PC-3 (cell line): ENCODE data around the gene ADGRD1. TPM values are rescaled to one million over a fixed set of nuclear protein-coding genes. Genes with fewer than 3 reads are reported as not detected.

Experiments used
- ATAC-seq: fragments of 200-7000 bp; cut with Tn5 transposase; 2 replicates; pipeline ENCODE4 v1.9.1; 2020; ENCODE audit warnings: mild to moderate bottlenecking, moderate library complexity
- BruUV-seq: library from RNA; stranded (reverse); fragments of 400-500 nt; replicated peaks from 2 replicates; lab custom pipeline; 2021; lab: Mats Ljungman, UMichigan
- CTCF ChIA-PET: fragments of 300-600 bp; sonication (Branson Sonifier 250); formaldehyde crosslinking; loops from one replicate; lab custom pipeline; 2022; ENCODE audit warnings: antibody characterized with exemption; lab: Charles Lee
- POLR2A ChIA-PET: fragments of 300-600 bp; sonication (Branson Sonifier 250); formaldehyde crosslinking; loops from one replicate; lab custom pipeline; 2022; ENCODE audit warnings: antibody characterized with exemption; ENCODE audit not compliant: unreplicated experiment; lab: Charles Lee
- DNase-seq: peaks from one replicate; pipeline ENCODE4 v3.0.0-alpha.2; 2015
- H2AFZ ChIP-seq: fragments of 300-600 bp; sonication (generic); 2 replicates; pipeline ENCODE4 v1.6.0; 2016; ENCODE audit warnings: antibody characterized with exemption, low read length
- H3F3A ChIP-seq: fragments of 300-600 bp; sonication (generic); one replicate; pipeline ENCODE4 v1.6.0; 2017; ENCODE audit warnings: antibody characterized with exemption, low read length, control low read depth, mild to moderate bottlenecking; ENCODE audit not compliant: unreplicated experiment
- H3K27ac ChIP-seq: fragments of 300-600 bp; sonication (generic); 2 replicates; pipeline ENCODE4 v1.5.1; 2016; ENCODE audit warnings: mild to moderate bottlenecking, low read length
- H3K27me3 ChIP-seq: fragments of 300-600 bp; sonication (generic); 2 replicates; pipeline ENCODE4 v1.6.1; 2016; ENCODE audit warnings: low read length, mixed read lengths
- H3K36me3 ChIP-seq: fragments of 300-600 bp; sonication (generic); 2 replicates; pipeline ENCODE4 v1.6.1; 2016; ENCODE audit warnings: low read depth, mixed run types, low read length, mixed read lengths
- H3K4me1 ChIP-seq: fragments of 300-600 bp; sonication (generic); 2 replicates; pipeline ENCODE4 v1.5.1; 2016; ENCODE audit warnings: low read length; ENCODE audit not compliant: insufficient read depth
- H3K4me2 ChIP-seq: fragments of 300-600 bp; sonication (generic); 2 replicates; pipeline ENCODE4 v1.6.0; 2016; ENCODE audit warnings: low read length
- H3K4me3 ChIP-seq: fragments of 300-600 bp; sonication (generic); 2 replicates; pipeline ENCODE4 v1.5.1; 2016; ENCODE audit warnings: mild to moderate bottlenecking, low read length, mixed read lengths
- H3K79me2 ChIP-seq: fragments of 300-600 bp; sonication (generic); 2 replicates; pipeline ENCODE4 v1.6.1; 2017; ENCODE audit warnings: low read length, mixed read lengths
- H3K9ac ChIP-seq: fragments of 300-600 bp; sonication (generic); 2 replicates; pipeline ENCODE4 v1.6.0; 2016; ENCODE audit warnings: mild to moderate bottlenecking, low read length
- H3K9me2 ChIP-seq: fragments of 300-600 bp; sonication (generic); replicated peaks from 2 replicates; pipeline ENCODE4 v1.6.1; 2016; ENCODE audit warnings: mixed run types, low read length, mixed read lengths
- H3K9me3 ChIP-seq: fragments of 300-600 bp; sonication (generic); 2 replicates; pipeline ENCODE4 v1.6.1; 2016; ENCODE audit warnings: low read length, mixed read lengths
- H4K20me1 ChIP-seq: fragments of 300-600 bp; sonication (generic); 2 replicates; pipeline ENCODE4 v1.6.1; 2016; ENCODE audit warnings: low read length, mixed read lengths
- CTCF ChIP-seq: fragments of 300-600 bp; sonication (generic); conservative IDR thresholded peaks from 2 replicates; pipeline ENCODE4 v1.5.1; 2017; ENCODE audit warnings: antibody characterized with exemption, low read depth, mild to moderate bottlenecking, low read length
- EZH2 ChIP-seq: fragments of 300-600 bp; sonication (generic); IDR thresholded peaks from one replicate; pipeline ENCODE4 v1.6.1; 2017; ENCODE audit warnings: antibody characterized with exemption, mild to moderate bottlenecking, low read length; ENCODE audit not compliant: unreplicated experiment
- EZH2phosphoT487 ChIP-seq: fragments of 300-600 bp; sonication (generic); IDR thresholded peaks from 2 replicates; pipeline ENCODE4 v1.6.1; 2018; ENCODE audit warnings: mild to moderate bottlenecking, antibody characterized with exemption, low read length, borderline replicate concordance
- intact Hi-C: fragments of 100-400 bp; cut with micrococcal nuclease; formaldehyde crosslinking; loops from 2 replicates; pipeline ENCODE4 v1.9.0; 2023
- total RNA-seq: library from RNA; depleted of rRNA; stranded (reverse); fragments of >200 nt; gene quantifications from 2 replicates; pipeline ENCODE4 v1.2.3, GENCODE V29; 2014

Gene ADGRD1
- total RNA-seq, 1 experiment from 2014 or later: 0.18 TPM

- H3F3A ChIP-seq: no peaks in the 10 kb centered on the region
- H3K79me2 ChIP-seq: no peaks in the 10 kb centered on the region
- no peaks in the 10 kb centered on the region for H3K36me3 ChIP-seq
- H3K27me3 ChIP-seq: peaks cover 47% of the 10 kb centered on the region
- H4K20me1 ChIP-seq: no peaks in the 10 kb centered on the region
- BruUV-seq: no TSS peak
- no peaks in the 10 kb centered on the region for H3K9me3 ChIP-seq
- no peak overlapping the region for H3K27ac ChIP-seq
- no peak for TF ChIP-seq CTCF
- TF ChIP-seq EZH2: no peak
- no peak for TF ChIP-seq EZH2phosphoT487
- no peaks in the 10 kb centered on the region for H3K9me2 ChIP-seq
- no peaks in the 10 kb centered on the region for H3K4me1 ChIP-seq
- H3K9ac ChIP-seq: no peak overlapping the region
- H3K4me3 ChIP-seq: no peak overlapping the region
- no peak overlapping the region for H3K4me2 ChIP-seq
- ChIA-PET CTCF (no interaction called here), POLR2A (no interaction called here)
- intact Hi-C loops: no loop called here
- no peak for DNase-seq
- no peak overlapping the region for H2AFZ ChIP-seq
- no peak for ATAC-seq
These were observed 91.2 kb downstream of the ADGRD1 start for GRCh38 chr12:131044760-131045381.

GRCh38 chr12:131045705-131046460 lies 92.2 kb downstream of the ADGRD1 start:
- Histone ChIP-seq H3K36me3 (no peaks in the 10 kb centered on the region), H3K4me3 (no peak overlapping the region), H3K27ac (no peak overlapping the region), H3K79me2 (no peaks in the 10 kb centered on the region), H3K9me3 (no peaks in the 10 kb centered on the region), H3K4me1 (no peaks in the 10 kb centered on the region), H3K4me2 (no peak overlapping the region), H2AFZ (no peak overlapping the region), H4K20me1 (no peaks in the 10 kb centered on the region), H3K9ac (no peak overlapping the region), H3K9me2 (no peaks in the 10 kb centered on the region), H3F3A (no peaks in the 10 kb centered on the region), H3K27me3 (peaks cover 47% of the 10 kb centered on the region)
- DNase-seq (no peak), ATAC-seq (no peak)
- TF ChIP-seq CTCF: no peak
- TF ChIP-seq EZH2phosphoT487: no peak
- no peak for TF ChIP-seq EZH2
- intact Hi-C loops: no loop called here
- BruUV-seq: no TSS peak
- ChIA-PET POLR2A (no interaction called here), CTCF (no interaction called here)
